ENCODE measurements around the gene URB2.

The URB2 gene

DNA sequence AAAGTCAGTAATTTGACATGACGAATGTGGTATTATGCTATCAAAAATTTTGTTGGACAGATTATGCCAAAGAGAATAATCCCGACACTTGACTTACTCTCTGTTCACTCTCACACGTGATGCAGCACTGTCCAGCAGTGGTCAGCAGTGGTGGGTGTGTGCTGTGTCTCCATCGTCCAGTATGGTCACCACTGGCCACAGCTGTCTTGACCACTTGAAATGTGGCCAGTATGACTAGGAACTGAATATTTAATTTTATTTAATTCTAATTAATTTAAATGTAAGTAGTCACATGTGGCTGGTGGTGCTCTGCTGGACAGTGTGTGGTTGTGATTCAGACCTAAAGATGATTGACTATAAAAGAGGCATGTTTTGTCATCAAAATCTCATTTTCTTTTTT lies 24.0 kb downstream of the URB2 start:
- DNase-seq, result no peak

DNA sequence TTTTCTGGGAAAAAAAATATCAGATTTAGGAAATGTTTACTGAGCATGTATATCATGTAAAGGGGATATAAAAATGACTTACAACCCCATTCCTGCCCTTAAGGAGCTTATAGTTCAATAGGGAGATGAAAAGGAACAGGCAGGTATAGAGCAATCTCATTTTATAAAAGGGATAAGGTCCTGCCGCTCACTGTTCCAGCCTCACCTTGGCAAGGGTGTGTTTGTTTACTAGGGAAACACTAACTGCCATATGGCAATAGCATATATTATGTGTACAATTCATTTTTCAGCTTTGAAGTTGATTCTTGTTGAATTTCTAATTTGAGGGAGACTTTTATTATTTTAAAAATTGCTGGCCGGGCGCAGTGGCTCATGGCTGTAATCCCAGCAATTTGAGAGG lies 25.5 kb downstream of the URB2 start:
- DNase-seq, result no peak

DNA sequence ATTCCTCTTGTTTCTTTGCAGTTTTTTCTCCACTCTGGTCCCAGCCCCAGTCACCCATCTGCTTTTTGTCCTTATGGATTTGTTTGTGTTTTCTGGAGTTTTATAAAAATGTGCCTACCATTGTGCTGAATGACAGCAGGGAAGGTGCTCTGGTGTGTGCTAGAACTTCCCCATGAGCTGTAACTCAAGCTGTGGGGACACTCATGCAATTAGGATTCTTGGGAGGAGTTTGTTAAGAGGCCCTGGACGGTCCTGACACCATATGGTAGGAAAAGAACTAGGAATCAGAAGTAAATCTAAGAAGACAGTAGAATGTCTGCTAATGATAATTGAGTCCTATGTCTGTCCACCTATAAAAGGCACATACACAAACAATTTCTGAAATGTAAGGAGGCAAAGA lies 27.4 kb downstream of the URB2 start:
- DNase-seq, result no peak

DNA sequence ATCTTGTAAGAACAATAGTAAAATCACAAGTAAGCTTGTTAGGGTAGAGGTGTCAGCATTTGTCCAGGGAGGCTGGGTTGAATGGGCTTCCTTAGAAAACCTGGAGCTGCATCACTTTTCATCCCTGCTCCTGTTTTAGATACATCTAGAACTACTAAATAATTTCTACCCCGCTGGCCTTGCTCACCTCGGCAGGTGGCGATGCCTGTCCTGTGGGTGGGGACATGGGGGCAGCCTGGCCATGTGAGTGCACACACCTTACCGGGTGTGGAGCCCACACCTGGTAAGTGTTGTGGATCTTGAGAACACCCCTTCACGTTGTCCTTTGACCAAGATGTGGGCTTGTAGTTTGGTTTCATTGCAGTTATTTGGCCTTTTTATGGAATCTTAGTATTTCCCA lies 29.7 kb downstream of the URB2 start:
- no peak for DNase-seq

DNA sequence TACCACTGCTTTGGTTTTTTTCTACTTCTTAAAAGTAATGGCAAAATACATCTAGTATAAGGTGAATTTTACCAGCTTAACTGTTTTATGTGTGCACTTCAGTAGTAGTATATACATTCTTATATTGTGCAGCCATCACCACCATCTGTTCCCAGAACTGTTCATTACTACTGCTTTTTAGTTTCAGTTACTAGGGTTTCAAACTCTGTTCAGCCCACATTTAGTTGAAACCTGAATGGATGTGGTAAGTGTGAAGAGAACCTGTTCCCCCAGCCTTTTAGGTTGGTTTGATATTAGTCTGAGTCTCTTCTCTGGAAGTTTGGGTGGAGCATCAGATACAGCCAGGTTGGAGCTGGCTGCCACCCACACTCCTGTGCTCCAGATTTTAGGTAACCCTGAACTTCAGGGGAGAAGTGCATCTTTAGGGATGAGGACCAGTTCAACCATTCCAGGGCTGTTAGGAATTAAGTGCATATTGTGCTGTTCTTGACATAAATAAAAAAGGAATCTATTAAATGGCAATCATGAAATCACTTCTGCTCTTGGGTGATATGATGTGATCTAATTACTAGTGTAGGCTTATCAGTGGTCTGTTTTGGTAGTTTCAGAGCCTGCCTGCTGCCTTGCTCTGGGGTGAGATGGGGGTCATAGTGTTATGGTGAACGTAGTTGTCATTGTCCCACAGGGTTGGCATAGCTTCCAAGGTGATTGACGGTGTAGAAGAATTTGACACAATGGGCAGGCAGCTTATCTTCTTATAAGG lies 32.1 kb downstream of the URB2 start:
- no peak for DNase-seq

DNA sequence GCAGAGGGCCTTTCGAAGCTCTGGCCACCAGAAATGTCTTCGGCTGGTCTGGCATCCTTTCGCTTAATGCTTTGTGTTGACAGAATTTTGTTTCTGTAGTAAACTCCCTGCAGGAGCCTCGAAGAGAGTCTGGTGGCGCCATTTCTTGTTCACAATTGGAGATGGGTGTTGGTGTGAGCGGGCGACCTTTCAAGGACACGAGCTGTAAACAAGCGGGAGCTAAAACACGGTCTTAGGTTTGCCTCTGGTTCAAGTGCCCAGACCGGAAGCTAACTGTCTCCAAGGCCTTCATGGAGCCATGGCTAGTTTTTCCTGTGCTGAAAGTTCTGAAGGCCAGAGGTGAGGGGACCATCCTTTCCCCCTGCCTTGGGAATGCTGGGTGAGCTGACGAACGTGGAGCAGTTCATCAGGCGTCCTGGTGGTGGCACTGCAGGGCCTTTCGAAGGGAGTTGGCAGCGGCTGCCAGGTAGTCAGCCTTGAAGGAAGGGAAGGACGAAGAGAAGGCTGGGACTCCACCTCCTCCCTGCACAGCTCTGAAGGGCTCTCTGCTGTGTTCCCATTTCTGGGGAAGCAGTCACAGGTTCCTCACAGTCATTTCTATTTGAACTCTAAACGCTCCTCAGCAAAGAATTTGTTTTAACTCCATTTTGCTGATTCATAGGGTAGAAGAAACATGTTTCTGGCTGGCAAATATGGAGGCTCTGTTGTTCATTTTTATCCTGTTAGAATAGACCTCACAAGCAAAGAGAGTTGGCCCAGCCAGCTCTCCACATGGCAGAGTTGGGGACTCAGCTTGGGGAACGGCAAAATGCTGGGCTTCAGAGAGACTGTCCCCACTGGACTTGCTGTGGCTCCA lies 35.2 kb downstream of the URB2 start:
- DNase-seq, result peak; percentile 86

DNA sequence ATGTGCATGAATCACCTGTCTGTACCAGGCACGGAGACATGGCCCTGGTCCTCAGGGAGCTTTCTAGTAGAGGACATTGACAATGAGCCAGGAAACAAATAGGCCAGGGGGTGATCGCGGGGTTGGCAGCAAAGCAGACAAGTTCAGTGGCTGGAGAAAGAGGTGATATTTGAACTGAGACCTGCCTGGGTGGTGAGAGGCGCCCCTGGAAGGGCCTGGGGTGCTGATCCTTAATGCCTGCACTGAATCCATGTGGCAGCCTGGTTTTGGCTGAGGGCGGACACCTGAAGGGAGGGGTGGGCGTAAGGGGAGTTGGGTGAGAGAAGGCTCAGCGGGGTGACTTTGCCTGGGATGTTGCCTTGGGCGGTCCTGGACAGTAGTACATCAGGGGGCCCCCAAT lies 35.9 kb downstream of the URB2 start:
- DNase-seq, result no peak

DNA sequence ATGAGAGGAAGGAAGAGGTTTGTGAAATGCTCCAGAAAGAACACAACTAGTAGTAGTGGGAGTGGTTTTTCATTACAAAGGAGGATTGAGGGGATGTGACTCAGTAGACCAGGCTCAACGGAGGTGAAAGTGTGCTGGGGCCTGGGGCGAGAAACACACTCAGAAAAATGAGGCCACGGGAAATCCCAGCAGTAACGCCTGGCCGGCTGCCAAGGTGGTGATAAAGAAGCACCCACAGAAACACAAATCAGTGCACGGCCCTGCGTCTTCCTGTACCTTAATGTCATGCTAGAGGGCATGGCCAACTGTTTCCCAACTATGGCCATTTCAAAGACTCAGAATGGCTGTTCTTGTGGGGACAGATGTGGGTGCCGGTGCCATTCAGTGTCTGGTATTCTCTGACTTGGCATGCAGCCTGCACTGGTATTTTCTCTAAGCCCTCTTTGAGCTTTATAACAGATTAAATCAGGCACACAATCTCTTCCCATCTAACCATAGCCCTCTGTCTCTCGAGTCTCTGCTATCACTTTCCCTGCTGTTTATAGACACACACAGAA lies 38.2 kb downstream of the URB2 start:
- peak; percentile 91 for DNase-seq

DNA sequence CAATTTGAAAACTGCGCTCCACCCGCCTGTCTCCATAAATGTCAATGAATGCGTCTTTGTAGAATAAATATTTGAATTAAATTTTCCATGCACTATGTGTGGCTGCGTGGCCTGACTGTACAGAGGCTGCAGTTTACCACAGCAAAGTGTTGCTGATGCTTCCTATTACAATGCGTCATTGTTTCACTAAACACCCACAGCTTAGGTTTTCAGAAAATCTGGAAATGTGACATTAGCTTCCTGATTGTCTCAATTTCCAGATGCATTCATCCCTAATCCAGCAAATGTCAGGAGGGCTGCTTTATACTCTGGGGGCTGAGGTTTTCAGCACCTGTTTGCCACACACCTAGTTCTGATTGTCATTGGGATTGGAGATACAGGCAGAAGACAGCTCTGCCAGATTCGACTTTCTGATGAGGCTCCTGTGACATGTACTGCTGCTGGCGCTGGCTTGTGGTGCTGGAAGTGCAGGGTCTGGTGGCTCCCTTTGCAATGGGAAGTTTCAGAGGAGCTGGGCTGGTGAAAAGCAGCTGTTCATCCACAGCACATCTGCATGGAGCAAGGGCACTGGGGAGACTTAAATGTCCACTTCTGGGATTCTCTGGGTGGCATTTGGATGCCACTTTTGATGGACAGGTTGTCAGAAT lies 40.0 kb downstream of the URB2 start:
- DNase-seq, result no peak

DNA sequence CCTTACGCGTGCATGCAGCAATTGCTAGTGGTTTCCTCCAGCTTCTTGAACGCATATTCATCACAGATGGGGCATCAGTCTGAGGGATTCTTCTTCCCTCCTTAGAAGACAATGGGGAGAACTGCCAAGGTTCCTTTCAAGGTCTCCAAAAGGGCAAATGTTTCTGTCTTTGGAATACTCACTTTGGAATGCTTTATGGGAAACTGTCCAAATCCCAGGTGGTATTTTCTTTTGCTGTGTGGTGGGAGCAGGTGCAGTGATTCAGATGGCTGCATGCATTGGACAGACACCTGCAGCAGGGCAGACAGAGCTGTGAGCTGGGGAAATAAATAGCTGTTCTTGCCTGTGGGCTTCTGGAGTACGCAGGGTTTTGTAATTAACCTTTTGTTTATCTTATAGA lies 40.5 kb downstream of the URB2 start:
- no peak for DNase-seq

DNA sequence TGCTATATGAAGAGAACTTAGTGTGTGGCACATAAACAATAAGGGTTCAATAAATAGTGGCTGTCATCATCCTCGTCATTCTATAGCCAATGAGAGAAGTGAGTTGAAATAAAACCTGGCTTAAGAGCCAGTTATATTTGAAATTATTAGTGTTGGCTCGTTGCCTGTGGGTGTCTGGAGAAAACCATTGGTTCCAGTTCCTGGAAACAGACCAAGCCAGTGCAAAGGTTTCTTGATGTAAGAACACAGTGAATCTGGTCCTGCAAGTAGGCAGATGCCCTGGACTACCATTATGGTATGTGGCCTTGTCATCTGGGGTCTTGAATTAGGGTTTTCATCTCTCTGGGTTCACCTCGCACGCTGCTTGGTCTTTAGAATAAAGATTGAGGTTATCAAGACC lies 43.3 kb downstream of the URB2 start:
- DNase-seq, result no peak

DNA sequence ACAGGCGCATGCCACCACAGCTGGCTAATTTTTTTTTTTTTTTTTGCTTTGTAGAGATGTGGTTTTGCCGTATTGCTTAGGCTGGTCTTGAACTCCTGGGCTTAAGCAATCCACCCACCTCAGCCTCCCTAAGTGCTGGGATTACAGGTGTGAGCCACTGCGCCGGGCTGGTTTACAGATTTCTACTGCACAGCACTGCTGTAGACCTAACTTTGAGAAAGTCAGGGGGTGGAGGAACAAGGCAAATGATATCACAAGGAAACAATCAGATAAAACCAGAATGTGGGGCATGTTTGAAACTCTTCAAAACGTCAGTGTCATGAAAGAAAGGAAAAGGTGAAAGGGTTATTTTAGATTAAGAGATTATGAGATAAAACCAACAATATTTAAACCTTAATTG lies 45.3 kb downstream of the URB2 start:
- no peak for DNase-seq

DNA sequence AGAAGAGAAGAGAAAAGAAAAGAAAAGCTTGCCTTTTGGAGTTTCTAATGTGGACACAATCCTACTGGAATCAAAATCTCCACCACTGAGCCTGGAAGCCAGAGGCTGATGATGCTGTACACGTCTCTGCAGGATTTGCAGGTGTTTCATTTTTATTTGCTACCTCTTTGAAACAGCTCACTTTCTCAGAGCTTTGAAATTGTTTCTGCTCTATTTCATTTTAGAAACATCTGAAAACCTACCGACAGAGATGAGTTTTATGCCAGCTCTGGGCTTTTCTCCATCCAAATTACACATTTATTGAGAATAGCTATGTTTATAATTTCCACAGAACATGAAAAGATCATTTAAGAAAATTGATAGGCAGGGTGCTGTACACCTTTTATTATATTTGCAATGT lies 46.2 kb downstream of the URB2 start:
- DNase-seq, result no peak

DNA sequence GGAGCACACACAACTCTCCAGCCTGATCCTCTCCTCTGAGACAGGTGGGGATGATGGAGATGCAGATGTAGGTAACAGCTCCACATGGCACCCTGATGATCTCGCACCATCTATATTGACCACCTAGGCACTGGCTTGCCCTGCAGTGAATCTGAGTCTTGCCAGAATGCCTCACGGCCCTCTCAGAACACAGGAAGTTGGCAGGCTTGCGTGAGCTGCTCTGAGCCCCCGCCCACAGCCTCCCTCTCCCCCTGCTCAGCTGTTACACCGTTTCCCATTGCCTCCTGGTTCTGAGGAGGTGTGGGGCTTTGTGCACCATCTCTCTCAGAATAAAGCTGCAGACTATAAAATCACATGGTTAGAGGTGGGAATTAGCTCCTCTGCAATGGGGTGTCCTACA lies 48.0 kb downstream of the URB2 start:
- no peak for DNase-seq

DNA sequence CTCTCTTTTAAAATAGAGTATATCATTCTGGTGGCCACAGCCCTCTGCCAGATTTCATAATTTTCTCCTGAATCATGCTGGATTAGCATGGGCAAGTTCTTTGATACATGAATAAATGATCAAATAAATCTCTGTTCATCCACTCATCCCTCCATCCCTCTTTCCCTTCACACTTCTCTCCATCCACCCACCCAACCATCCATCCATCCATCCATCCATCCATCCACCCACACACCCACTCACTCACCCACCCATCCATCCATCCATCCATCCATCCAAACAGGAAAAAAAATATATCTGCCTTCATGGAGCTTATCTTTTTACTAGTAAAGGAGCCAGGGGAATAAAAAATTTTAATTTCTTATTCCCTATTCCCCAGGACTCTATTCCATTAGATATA lies 49.3 kb downstream of the URB2 start:
- no peak for DNase-seq

DNA sequence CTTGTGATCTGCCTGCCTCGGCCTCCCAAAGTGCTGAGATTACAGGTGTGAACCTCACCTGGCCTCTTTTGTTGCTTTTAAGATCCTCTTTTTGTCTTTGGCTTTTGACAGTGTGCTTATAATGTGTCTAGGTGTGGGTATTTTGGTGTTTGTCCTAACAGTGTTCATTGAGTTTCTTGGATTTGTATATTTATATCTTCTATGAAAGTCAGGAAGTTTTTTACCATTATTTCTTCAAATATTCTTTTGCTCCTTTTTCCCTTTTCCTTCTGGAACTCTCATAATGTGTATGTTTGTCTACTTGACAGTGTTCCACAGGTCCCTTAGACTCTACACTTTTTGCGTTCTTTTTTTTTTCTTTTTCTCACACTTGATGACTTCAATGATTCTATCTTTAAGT lies 59.1 kb downstream of the URB2 start:
- no peak for DNase-seq

DNA sequence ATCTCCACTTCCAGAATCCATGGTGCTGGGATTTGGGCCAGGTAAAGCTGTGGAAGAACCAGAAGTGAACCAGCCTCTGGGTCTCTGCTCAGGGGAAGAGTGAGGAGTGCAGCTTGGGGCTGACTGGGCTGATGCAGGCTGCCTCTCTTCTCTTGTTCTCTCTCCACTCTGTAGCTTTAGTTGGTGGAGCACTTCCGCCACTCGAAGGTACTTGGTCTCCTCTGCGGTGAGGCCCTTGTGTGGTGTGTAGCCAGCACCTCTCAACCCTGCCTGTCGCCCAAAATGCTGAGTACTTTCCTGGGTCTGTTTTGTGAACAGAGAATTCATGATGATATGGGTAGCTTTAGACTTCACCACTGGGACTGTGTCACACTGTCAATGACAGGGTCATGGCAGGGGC lies 63.2 kb downstream of the URB2 start:
- DNase-seq, result no peak

DNA sequence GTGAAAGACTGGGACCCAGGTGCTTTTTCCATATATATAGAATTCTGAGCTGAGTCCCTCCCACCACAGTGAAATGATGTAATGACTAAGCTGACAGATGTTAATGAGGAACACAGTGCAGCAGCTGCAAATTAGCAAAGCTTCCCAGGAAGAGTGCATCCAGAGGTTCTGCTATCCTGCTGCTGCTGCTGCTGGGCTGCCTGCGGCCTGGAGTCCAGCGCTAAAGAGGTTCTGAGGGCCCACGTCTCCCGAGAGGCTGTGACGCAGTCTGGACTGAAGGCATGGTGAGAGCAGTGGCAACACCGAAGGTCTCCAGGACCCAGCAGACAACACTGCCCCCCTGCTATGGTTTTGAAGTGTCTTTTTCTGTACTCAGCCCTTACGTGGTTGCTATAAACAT lies 63.9 kb downstream of the URB2 start:
- DNase-seq, result no peak

DNA sequence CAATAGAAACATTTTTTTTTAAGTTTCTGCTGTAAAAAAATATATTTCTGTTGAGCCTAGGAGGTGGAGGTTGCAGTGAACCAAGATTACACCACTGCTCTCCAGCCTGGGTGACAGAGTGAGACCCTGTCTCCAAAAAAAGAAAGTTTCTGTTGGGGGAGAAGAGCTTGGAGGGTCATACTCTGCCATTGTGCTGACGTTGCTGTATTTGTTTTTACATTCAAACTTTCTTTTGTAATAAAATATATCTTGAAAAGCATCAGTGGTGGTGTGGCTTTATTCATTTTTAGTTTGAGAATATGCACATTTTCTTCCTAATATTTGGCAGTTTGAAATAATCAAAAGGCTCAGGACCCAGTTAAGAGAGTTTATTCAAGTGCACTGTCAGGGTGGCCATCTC lies 64.6 kb downstream of the URB2 start:
- no peak for DNase-seq

DNA sequence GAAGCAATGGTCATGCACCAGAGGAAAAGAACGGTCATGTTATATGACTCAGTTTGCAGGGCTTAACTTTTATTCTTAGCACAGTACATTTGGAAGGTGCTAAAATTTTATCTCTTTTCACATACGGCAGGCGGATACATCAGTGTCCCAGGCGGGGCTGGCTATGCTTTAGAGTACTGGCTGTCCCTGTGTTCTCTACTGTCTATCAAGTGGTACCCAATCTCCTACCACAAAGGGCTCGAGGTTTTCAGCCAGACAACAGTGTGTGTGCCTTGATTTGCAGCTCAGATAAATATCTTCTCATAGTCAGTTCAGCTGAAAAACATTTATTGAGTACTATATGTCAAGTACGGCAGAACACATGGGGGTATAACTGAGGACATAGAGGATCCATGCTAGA lies 65.3 kb downstream of the URB2 start:
- DNase-seq, result no peak

DNA sequence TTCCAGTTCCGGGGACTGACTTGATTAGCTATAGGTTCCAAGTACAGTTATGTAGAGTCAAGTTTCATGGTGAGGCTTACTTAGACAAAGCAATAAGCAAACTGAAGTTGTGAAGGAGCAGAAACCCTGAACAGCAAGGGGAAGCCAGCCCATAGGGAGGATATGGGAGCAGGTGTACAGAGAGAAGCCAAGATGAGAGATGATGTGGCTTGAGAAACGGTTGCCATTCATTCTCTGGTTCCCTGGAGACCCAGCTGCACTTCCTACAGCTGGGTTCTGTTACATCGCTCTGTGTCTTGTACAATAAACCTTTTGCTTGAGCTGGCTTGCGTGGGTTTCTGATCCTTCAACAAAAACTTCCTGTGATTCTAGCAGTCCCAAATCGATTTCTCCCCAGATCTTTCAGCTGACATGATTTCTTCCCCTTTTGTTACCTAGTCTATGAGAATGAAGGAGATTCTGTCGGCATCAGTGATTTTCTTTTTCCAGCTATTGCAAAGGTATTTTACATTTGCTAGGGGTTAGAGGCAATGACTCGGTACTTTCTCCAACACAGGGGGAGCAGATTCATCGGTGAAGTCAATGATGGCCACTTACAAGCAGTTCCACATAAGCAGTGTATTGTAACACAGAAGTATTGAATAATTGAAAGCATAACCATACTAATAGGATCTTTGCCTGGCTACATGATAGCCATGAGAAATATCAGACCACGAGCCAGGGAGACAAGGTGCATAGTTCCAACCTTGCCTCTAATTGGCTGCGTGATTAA lies 67.3 kb downstream of the URB2 start:
- DNase-seq, result no peak

DNA sequence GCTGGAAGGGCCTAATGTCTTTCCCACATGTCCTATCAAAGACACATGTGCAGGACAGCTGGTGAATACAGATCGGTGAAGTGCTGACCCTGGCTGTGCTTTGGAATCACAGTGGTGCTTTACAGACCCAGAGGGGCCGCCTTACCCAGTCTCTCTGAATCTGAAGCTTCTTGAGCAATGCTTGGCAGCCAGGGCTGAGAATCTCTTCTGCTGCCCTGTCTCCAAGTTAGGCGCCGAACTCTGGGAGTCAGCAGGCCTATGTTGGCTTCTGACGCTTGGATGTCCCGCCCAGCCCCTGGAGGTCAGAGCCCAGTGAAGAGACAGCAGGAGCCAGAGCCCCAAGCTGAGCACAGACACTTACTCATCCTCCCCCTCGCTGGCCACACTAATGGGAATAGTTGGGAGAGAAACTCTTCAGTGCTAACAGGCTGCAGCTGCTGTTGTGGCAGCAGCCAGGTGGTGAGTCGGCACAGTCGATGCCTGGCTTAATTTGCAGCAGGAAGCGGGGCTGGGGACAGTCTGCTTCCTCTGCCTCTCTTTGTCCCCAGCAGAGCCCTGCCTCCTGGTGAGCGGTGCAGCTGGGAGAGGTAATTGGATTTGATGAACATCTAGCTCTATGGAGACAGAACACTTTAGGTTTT lies 68.1 kb downstream of the URB2 start:
- no peak for DNase-seq

All from activated CD8-positive, alpha-beta memory T cell treated with anti-CD3 and anti-CD28 coated beads for 24 hours (primary cell).